Nucleus accumbens (tissue), 56 donors: ENCODE results near the gene ANKMY1.

ENCODE experiments used
- DNase-seq, 56 donors: peaks; one replicate each; lab custom pipeline; 2025; lab: John Stamatoyannopoulos, UW

The ANKMY1 gene

DNA sequence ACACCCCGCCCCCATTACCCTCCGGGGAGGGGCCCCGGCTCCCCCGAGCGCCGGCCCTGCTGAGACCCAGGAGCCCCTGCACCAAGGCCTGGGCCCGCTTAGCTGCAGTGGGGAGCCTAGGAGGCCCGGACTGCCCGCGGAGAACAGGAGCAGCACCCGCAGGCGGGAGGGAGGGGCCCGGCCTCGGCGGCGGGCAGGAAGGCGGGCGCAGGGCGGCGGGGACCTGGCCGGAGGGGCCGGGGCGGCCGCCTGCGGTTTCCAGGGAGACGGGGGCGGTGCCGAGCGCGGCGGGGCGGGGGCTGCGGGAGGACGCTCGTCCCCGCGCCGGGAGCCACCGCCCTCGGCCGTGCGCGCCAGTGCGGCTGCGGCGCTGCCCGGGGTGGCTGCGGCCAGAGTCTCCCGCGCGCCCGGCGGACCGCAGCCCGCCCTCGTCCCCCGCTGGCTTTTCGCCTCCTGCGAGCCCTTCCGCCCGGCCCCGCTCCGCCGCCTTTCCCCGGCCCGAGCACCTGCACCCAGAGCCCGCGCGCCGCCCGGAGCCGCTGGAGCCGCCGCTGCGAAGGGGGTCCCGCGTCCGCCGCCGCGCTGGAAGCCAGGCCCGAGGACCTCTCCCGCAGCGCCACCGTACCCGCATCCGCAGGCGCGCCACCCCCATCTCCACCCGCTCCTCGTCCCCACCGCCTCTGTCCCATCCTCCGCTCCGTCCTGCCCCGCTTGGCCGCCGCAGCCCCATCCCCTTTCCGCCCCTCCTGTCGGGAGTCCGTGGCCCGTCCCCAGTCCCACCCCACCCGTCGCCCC is 105.1 kb downstream of the ANKMY1 start:
- DNase-seq: peak in 36 of 56 donors; percentile 19 to 84 (median 56)

DNA sequence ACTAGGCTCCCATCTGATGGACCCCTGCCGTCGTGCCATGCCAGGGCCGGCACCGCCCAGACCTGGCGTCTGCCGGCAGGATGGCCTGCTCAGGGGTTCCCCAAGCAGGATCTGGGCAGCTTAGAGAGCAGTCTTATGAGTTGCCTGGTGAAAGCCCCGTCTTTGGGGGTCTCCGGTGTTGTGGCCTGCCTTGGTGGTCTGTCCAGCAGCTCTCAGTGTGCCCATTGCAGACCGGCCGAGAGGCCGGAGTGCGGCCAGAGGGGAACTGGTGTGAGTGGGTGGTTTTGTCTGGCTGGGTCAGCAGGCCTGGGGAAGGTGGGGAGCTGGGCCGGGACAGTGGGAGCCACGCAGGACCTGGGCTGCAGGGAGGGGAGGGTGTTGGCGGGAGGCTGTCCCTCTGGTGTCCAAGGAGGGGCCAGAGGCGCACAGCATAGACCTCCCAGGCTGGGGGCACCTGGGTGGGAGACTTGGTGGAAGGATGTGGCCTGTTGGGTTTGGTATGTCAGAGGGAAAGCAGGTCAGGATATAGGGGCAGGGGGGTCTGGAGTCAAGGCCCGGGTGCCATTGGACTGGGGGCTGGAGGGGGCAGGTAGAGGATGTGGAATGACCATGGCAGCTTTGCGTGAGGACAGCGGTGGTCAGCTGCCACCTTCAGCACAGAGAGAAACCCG is 105.9 kb downstream of the ANKMY1 start:
- no peak for DNase-seq

- DNase-seq: peak in 15 of 56 donors; percentile 22 to 60 (median 37)
Observed at GRCh38 chr2:240451108-240451611, 106.6 kb downstream of the ANKMY1 start.

DNA sequence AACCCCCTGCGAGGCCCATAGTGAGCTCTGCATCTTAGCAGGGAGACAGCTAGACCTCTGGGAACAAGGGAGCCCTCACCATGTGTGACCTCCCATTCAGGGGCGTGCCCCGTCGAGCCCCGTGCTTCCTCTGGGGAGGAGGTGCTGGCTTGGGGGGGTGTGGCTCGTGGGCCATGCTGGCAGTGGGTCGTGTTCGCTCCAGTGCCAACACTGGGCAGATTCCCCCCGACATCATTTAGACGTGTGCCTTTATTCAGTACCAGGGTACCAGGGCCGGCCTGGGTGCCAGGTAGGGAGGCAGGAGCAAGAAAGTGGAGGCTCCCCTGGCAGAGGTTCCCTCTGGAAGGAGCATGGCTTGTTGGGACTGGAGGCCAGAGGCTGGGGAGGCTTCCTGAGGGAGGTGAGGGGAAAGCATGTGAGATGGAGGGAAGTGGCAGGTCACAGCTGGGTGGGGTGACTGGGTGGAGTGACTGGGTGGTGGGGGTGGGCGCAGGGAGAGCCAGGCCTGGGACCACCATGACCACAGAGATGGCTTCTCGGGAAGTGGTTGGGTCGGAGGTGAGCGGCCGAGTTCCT is 107.2 kb downstream of the ANKMY1 start:
- DNase-seq: no peak

DNA sequence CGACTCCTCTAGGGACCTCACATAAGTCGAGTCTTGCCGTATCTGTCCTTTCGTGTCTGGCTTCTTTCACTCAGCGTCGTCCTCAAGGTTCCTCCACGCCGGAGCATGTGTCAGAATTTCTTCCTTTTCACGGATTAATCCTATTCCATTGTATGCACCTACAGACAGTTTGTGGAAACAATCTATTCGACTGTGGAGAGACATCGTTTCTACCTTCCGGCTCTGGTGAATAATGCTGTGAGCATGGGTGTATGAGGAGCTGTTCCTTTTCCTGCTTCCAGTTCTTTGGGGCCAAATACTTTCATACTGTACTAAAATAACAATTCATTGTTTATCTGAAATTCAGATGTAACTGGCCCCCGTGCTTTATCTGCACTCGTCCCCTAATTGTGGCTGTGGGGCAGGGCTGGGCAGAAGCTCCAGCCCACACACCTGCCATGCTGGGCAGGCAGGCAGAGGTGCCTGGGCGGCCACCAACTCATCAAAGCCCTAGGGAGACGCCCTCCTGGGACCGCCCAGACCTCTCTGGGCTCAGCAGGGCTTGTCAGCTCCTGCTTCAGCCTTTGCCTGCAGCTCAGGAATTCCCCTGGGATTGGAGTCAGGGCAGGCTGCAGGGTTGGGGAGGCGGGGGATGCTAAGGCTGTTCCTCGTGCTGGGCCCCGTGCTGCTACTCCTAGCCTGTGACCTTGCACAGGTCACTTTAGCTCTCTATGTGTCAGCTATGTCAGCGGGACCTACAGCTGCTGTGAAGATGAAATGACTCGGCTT is 107.8 kb downstream of the ANKMY1 start:
- no peak for DNase-seq

GRCh38 chr2:240448387-240449274 is 109.2 kb downstream of the ANKMY1 start:
- no peak for DNase-seq

GRCh38 chr2:240447934-240448333 is 109.9 kb downstream of the ANKMY1 start:
- no peak for DNase-seq

- DNase-seq: no peak
Observed at GRCh38 chr2:240447331-240447730, 110.5 kb downstream of the ANKMY1 start.

DNA sequence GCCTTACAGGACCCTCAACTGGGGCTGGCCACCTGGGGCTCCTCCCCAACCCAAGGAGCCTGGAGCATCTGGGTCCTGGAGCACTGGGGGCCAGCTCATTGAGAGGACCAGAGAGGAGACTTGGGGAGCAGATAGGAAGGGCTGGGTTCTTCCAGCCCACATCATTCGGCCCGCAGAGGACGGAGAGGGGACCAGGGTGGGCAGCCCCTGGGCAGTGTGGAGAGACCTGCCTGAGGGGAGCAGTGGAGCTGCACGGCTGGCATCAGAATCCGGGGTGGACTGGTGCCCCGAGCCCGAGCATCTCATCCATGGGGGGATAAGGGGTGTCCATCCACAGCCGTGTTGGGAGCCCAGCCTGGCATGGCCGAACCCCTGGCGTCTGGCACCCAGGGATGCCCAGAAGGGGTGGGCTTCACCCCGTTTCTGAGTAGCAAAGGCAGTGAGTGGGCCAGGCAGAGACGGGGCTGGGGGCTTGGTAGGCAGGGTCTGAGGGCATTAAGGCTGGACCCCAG is 111.1 kb downstream of the ANKMY1 start:
- DNase-seq: no peak

DNA sequence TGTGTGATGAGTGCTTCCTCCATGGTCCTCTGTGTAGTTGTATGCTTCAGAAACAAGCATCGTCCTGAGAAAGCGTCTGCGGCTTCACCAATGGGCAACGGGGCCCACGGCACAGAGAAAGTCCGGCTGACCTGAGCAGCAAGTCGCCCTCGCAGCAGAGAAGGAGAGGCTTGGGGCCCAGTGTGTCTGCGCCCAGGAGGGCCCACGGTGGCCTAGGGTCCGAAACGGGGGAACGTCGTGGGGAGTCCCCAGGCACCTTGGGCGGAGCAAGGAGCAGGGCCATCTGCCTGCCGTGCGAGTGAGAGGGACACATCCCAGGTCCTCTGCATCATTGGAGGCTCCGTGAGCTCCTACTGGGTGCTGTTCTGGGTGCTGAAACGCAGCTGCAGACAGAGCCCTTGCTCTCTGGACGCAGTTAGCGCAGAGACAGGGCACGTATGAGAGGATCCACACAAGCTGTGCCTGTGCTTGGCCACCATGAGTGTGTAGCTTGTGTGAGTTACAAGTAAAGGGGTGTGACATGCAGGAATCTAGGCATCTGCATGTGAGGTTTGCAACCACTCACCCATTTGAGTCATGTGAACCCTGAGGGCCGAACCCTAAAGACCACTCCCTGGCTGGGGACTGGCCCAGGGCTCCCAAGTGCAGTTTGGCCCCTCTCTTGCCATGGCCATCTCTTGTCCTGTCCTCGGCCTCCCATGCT is 111.7 kb downstream of the ANKMY1 start:
- no peak for DNase-seq

GRCh38 chr2:240444464-240444863 is 113.3 kb downstream of the ANKMY1 start:
- no peak for DNase-seq

DNA sequence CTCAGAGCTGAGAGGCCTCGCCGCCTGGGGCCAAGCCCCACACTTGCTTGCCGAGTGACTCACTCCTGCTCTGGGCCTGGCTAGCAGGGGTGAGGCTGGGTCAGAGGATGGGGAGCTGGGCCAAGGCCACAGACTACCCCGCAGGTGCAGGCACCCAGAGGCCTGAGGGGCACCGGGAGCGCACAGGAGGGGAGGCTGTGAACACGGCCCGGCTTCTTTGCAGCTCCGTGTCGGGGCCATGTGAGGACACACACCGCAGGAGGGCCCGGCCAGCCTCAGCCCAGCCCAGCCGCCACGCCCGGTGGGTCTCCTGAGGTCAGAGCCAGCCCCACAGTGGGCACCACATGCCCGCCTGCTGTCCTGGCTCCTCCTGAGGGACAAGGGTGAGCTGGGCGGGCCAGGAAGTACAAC is 113.9 kb downstream of the ANKMY1 start:
- no peak for DNase-seq

- no peak for DNase-seq
Observed at GRCh38 chr2:240442891-240443715, 114.7 kb downstream of the ANKMY1 start.

DNA sequence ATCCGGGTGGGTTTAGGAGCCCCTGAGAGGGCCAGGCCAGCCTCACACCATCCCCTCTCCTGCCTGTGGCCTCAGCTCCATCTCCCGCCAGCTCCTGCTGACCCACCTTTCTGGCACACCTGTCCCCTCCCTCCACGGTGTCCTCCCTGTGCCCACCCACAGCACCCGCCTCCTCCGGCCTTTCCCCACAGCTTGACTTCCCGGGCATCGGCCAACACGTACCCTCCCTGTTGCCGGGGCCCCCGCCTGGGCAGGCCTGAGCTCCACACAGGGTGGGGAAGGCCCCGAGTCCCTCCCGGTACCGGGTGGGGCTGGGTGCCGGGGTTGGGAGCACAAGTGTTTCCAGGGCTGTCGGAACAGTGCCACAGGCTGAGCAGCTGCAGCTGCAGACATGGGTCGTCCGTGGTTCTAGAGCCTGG is 115.8 kb downstream of the ANKMY1 start:
- no peak for DNase-seq

DNA sequence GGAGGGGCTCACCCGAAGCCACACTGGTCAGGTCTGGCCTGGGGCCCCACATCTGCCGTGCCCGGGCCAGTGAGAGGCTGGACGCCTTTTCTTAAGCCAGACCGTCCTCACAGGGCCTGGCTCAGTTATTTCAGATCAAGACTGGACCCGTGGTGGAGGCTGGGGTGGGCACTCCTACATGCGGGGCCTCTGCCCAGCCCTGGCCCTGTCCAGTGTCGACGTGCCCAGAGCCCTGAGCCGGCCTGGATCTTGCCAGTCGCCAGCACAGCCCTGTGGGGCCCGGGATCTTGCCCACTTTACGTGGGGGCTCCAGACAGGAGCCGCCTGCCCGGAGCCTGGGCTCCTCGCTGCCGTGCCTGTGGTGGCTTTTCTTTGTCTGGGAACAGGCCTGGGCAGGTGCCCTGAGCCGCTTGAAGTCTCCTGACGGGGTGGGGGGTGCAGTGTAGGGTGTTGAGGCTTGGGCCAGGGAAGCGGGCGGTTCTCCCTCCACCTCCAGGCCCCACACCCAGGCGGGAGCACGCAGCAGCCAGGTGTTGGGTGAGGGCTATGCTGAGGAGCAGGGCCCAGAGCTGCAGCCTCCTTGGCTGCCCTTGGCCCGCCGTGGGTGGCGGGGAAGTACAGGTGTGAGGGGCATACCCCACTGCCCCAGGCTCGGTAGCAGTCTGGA is 116.3 kb downstream of the ANKMY1 start:
- DNase-seq: no peak

- no peak for DNase-seq
Observed at GRCh38 chr2:240440704-240441320, 117.0 kb downstream of the ANKMY1 start.

DNA sequence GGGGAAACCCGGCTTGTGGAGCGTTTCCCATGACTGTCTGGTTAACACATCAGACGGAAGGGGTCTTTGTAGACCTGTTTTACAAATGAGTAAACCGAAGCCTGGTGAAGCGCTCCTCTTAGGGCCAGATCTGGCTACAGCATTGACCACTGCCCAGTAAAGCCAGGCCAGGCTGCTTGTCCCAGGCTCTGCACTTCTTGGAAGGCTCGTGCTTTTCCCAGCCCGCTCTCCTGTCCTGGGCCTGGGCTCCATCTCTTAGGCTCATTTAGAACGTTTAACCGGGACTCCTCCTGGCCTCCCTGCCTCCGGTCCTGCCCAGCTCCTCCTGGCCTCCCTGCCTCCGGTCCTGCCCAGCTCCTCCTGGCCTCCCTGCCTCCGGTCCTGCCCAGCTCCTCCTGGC is 117.5 kb downstream of the ANKMY1 start:
- no peak for DNase-seq
